Activated naive CD4-positive, alpha-beta T cell treated with anti-CD3 and anti-CD28 coated beads, Interleukin-2, amount 10 ng/mL, durations not matched to agents 5 hours and 36 hours (primary cell): ENCODE data around the gene FSIP2. TPM values are rescaled to one million over a fixed set of nuclear protein-coding genes. Genes with fewer than 3 reads are reported as not detected.

Experiments used
- total RNA-seq, 2 experiments: library from RNA; stranded (reverse); gene quantifications; one replicate each; pipeline ENCODE4 v1.2.3, GENCODE V29; 2021

The FSIP2 gene
- under 1 TPM; 0.05 to 0.08 TPM for total RNA-seq

DNA sequence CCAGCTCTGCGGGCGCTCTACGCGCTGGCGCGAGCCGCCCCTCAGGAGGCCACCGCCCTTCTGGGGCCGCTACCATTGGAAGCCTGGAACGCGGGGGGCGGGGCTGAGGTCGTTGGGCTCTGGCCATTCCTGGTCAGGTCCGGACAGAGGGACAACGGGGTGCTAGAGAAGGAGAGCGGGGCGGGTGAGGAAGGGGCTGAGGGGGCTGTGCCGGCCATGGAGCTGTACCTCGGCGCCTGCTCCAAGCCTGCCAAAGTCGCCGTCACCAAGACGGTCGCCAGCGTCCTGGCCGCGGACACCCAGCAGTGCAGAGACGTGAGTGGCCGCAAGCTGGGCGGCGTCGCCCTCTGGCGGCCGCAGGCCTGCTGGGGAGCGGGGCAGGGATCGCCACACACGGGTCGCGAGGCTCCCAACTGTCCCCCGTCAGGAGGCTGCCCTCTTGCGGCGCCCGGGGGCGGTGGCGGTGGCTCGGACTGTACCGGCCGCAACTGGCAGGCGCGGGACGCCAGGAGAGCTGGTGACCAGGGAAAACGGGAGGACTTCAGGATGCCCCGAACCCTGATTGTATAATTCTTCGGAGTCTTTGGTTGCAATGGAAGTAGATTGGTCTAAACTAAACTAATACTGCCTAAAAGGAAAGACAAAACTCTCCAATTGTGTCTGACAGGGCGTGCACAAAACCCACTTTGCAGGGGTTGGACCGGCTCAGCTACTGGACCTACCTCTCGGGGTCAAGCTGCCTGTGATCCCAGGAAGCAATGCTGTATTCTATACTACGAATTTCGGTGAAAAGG lies at the start of gene FSIP2:
FSIP2 (plus strand) TSS at position 126 of the 794 bp plus-strand sequence; CDS start at position 217, 91 bp downstream.

